Epidermal melanocyte (primary cell): ENCODE data around the gene COX11.

Experiments used
- DNase-seq: peaks from one replicate; pipeline ENCODE4 v3.0.0; 2011; ENCODE audit warnings: low spot score; ENCODE audit not compliant: insufficient read length

Gene COX11, protein sequence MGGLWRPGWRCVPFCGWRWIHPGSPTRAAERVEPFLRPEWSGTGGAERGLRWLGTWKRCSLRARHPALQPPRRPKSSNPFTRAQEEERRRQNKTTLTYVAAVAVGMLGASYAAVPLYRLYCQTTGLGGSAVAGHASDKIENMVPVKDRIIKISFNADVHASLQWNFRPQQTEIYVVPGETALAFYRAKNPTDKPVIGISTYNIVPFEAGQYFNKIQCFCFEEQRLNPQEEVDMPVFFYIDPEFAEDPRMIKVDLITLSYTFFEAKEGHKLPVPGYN

DNA sequence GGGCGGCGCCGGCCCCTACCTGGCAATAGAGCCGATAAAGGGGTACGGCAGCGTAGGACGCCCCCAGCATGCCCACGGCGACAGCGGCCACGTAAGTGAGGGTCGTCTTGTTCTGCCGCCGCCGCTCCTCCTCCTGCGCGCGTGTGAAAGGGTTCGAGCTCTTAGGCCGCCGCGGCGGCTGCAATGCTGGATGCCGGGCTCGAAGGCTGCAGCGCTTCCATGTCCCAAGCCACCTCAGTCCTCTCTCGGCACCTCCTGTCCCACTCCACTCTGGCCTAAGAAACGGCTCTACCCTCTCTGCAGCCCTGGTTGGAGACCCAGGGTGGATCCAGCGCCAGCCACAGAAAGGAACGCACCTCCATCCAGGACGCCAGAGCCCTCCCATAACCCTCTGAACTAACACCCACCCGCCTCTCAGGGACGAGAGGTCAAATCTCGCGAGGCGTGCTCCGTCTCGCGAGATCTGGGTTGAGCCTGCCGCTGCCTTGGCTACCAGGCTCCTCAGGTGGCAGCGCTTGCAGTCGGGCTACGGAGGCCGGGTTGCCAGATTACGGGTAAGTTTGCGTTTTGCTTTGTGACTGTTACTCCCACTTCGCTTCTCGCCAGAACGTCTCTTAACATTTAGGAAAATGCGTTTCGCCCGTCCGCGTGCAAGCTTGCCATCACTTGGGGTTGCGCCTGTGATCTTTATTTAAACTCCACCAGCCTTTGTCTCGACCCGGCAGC lies at the start of gene COX11, which contains the start of gene STXBP4:
Gene COX11 (minus strand): TSS at position 393 of the 726 bp plus-strand sequence. CDS start 8 bp downstream, at position 385.
Gene STXBP4 (plus strand): TSS at position 504 of the 726 bp plus-strand sequence. CDS start 17,455 bp downstream, outside the sequence.
- peak; percentile 68 for DNase-seq

DNA sequence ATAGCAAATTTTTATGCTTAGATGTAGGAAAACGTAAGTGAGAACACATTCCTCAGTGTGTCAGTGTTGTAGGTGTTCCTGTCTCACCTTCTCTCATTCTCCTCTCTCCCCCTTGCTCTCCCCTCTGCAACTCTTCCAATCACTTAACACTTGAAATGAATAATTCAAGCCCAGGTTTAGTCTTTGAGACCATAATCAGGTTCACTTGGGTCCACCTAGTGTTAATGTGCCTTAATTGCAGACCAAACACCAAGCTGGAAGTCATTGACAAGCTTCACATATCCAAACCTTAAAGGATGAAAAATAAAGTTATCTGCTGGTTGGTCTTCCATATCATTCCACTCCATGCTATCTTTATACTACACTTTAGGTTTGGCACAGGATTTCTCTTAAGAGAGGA lies 37.1 kb upstream of the COX11 start:
- no peak for DNase-seq

DNA sequence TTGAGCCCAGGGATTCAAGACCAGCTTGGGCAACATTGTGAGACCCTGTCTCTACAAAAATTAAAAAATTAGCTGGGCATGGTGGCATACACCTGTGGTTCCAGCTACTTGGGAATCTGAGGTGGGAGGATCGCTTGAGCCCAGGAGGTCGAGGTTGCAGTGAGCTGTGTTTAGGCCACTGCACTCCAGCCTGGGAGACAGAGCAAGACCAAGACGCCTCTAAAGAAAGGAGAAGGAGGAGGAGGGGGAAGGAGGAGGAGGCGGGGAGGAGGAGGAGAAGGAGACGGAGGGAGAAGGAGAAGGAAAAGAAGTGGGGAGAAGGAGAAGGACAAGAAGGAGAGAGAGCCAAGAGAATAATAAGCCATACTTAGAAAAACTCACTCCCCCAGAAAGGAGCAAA lies 36.0 kb upstream of the COX11 start:
- no peak for DNase-seq

DNA sequence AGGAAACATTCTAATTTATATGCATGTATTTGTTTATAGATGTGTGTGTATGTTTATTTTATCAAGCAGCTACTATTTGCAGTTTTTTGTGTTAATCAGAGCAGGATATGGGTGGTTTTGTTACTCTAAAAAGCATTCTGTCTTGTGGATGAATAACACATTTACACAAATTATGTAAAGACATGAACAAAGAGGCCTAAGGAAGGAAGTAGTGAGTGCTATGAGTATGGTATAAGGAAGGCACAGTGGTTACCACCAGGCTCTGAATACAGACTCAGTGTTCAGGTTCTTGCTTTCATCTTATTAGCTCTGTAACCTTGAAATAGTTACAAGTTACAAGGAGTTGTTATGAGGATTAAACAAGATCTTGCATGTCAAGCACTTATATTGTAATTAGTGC lies 34.0 kb upstream of the COX11 start:
- DNase-seq = no peak

DNA sequence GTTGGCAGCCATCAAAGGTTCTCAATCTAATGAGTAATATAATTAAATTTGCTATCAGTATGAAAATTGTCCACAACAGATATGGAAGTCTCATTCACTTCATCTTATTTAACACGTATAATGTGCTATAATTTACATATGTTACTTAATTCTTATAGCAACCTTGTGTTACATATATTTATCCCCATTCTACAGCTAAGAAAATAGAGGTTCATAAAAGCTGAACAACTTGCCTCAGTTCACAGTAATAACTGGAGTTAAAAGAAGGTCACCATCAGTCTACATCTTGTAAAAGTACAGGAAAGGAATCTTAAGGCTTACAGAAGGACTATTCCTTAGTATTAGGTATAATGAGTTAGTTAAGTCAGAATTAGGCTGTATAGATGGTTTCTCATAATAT lies 28.0 kb upstream of the COX11 start:
- no peak for DNase-seq

DNA sequence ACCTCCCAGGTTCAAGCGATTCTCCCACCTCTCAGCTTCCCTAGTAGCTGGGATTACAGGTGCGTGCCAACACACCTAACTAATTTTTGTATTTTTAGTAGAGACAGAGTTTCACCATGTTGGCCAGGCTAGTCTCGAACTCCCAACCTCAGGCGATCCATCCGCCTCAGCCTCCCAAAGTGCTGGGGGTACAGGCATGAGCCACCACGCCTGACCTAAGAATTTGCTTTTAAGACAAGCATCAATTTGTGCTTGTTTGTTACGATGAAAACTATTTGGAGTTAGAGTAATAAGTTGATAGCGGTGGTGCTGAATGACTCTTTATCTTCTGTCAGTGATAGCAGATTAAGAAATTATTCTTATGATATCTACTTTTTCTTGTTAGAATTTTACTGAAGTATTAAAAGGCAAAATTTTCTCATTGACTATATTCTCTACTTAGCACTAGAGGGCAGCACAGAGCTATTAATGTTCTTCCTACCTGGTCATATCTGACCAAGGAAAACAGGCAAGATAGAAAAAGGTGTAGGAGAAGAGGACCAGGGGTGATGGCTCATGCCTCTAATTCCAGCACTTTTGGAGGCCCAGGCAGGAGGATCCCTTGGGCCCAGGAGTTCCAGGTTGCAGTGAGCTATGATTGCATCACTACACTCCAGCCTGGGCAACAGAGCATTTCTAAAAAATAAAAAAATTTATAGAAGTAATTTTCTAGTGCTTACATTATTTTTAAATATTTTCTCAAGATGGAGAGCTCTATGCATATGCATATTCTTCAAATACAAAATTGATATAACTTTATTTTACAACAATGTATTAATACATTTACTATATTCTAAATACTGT lies 24.6 kb upstream of the COX11 start:
- DNase-seq = no peak

DNA sequence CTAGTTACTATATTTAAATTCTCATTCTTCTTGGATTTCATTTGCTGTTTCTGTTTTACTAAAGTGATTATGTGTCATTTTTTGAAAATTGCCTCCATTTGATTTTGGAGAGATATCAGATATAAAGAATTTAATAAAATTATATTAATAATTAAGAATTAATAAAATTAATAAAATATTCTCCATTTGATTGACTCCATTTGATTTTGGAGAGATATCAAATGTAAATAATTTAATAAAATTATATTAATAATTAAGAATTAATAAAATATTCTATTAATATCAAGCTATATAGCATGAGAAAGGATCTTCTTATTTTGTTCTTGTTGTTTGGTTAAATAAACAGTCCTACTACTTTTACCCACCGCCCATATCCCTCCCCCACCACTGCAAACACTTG lies 23.1 kb upstream of the COX11 start:
- no peak for DNase-seq

DNA sequence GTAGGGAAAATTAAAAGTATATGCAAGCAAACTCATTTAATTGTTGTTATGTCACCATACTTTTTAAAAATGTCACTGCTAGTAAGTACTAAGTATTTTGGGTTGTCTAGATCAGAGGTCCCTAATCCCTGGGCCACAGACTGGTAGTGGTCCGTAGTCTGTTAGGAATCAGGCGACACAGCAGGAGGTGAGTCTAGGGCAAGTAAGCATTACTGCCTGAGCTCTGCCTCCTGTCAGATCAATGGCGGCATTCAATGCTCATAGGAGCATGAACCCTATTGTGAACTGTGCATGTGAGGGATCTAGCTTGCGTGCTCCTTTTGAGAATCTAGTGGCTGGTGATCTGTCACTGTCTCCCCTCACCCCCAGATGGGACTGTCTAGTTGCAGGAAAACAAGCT lies 21.7 kb upstream of the COX11 start:
- DNase-seq = no peak

DNA sequence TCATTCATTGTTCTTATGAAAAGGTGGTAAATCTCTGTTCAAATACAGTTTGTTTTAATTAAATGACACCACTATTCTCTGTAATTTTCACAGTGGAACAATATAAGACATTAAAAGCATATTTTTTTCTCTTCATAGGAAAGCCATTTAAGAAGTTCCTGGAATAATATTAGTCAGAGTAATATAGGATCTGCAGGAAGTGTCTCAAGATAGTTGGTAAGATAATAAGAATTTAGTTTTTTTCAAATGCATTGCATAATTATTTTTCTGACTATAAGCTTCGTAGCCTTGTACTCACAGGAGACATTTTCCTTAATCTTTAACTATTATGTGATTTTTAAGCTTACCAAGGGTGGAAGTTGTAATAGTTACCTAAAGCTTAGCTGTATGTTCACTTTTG lies 17.0 kb upstream of the COX11 start:
- DNase-seq = no peak

DNA sequence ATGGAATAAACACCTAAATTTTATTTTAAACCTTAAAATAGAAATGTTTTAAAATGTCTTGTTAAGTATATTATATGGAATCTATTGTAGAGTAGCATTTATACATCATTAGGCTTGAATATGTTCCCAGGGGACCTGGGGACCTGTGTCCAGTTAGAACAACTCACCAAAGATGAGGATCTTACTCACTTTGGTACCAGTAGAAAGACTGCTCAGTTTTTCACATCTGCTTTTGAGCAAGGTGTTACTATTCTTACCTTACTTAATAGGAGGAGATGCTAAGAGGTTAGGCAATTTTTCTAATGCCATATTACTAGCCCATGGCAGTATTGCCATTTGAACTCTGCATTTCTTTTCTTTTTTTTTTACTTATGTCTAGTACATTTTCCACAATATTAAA lies 14.8 kb upstream of the COX11 start:
- DNase-seq = no peak

DNA sequence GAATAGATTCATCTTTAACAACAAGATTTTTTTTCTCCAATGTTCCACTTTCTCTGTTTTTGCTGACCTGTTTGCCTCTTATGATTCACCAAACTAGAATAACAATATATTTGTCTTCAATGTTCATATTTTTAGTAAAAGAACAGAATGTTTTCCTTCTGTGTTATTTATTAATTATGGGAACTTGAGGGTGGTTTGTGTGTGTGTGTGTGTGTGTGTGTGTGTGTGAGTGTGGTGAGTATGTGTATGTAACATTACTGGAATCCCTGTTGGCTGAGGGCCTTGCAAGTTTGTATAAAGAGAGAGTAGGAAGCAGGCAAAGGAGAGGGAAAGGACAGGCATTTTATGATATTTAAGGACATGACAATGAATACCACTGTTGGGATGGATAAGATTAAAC lies 13.9 kb upstream of the COX11 start:
- no peak for DNase-seq

DNA sequence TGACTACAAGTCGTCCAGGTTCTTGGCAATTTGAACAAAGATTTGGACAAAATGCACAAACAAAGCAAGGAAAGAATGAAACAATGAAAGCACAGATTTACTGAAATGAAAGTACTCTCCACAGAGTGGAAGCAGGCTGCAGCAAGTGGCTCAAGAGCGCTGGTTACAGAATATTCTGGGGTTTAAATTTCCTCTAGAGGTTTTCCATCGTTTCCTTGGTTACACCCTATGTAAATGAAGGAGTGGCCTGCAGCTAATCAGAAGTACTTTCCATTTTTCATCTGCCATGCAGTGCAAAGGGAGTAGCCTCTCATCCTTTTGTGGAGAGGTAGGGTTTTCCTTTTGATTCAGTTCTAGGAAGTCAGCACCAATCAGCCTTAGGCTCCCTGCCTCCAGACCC lies 11.9 kb upstream of the COX11 start:
- DNase-seq = no peak

DNA sequence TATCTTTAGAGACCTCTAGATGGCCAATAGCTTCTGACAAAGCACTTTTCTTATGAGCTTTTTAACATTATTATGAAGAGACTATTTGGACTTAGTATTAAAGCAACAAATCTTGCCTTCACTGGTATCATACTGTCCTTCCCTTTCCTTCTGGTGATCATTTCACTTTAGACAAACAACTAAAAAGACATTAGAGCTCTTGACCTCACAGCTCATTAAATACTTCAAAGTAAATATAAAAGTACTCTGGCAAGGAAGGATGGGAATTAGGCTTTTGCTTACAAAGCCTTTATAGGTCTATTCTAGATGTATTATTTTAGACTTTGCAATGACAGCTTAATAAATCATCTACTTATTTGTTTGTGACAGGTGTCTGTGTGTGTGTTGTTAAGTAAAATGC lies 11.2 kb upstream of the COX11 start:
- no peak for DNase-seq

DNA sequence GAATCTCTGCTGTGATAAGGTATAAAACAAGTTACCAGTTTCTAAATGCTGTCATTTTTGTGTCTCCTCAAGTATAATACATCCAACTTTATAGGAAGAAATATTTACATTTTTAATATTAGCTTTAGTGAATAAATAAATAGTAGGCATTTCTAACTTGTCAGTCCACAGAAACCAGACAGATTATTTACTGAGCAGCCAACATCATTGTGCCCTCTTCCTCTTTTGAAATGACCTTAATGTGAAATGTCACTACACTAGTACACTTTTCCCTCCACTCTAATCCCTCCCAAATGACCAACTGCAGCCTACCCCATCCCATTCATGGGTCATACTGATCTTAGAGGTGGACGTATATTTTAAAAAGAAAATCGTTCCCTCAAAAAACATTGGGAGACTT lies 9.3 kb upstream of the COX11 start:
- DNase-seq = no peak

DNA sequence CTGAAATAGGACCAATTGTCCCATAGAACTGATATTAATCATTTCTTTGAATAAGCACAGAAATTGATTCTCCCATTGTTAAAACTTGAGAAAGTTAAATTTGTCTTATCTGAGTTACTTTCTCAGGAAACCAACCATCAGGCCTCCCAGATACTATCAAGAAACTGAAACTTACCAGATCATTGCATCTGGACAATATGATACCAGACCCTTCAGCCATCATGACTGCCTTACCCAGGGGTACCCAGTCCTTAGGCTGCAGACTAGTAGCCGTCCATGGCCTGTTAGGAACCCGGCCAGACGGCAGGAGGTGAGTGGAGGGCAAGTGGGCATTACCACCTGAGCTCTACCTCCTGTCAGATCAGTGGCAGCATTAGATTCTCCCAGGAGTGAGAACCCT lies 7.9 kb upstream of the COX11 start:
- no peak for DNase-seq

DNA sequence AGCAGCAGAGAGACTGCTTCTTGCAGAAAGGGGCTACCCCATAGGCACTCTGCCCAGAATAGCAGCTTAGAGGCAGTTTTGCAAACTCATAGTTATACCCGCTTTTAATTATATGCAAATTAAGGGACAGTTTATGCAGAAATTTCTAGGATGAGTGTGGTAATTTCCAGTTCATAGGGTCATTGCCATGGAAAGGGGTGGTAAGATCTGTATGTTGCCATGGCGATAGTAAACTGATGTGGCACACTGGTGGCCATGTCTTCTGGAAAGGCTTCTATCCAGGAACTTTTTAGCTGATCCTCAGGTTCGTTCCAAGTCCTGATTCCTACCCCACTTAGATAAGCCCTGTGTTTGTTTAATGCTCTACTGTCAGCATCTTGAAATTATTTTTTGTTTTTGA lies 6.3 kb upstream of the COX11 start:
- no peak for DNase-seq

DNA sequence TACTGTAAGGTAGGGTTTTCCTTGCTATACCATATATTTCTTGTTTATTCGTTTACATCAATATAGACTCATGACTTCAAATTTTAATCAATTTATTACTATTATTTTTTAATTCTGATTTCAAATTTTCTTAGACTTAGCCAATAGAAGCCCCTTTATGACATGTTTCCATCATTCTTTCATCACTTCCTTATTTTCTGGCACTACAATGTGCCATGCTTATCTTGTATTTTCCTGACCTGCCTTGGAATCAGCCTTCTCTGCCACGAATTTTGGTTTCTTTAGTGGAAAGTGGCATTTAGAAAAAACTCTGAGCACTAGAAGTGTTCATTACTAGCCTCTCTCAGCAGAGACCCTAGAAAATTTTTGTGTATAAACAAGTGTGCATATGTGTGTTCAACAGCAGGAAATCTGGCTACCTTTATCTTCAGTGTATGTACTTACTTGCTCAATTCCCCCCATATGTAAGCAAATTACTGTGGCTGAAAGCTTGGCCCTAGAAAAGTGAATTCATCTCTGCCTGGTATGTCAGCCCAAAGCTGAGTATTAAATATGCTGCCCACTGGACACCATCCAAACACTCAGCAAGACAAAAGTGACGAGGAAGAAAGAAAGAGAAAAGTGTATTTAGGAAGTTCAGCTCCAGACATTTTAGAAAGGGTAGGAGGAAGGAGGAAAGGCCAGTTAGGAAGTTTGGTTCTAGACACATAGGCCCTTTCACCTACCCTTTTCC lies 4.1 kb upstream of the COX11 start:
- no peak for DNase-seq

DNA sequence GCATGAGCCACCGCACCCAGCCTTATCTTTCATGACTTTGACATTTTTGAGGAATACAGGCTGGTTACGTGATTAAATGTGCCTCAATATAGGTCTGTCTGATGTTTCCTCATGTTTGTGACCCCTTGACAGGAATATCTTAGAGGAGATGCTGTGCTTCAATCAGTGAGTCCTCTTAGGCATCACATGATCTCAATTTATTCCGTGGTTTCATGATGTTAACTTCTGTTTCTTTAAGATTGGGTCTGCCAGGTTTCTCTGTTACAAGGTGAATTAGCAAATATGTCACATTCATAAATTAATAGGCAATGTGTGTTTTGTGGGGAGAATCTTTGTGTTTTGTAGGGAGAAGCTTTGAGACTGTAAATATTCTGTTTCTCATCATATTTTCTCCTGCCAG lies 3.4 kb upstream of the COX11 start:
- no peak for DNase-seq

DNA sequence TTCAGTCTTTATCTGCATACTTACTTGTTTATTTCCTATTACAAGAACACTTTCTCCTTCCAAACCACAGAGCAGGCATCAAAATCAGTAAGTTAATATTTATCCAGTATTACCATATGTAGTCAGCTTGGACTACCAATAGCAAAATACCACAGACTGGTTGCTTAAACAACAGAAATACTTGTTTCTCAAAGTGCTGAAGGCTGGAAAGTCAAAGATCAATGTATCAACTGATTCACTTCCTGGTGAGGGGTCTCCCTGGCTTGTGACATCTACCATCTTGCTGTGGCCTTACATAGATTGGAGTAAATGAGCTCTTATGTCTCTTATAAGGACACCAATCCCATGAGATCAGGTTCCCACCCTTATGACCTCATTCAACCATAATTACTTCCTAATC lies 2.7 kb upstream of the COX11 start:
- no peak for DNase-seq

DNA sequence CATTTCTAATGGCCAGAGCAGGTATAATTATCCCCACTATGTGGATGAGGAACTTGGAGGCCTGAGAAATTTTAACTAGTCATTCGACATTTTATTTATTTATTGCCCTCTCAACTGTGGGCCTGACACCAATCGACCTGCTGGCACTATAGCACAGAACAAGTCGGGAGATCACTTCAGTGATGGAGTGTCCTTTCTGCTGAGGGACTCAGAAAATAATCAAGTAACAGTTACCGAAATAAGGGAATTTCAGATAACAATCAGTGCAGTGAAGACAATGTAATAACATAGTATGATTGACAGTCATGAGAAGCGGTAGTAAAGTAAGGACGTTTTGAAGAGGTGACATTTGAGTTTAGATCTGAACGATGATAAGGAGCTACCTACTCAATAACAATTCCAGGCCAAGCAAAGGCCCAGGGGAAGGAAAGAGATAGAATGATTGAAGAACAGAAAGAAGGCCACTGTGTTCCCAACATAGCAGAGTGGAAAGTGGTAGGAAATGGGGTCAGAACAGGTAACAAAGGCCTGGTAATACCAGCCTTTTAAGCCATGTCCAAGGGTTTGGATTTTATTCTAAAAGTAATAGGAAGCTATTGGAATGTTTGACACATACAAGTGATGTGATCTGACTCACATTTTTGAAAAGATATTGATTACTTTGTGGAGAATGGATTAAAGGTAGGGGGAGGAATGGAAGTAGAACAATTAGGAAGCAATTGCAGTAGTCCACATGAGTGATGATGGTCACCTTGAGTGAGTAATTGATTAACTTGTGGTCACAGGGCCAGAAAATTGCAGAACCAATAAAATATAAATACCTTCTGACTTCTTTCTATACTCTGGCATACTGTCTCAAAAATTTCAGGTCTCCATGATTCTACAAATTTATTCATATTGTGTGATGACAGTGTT lies 1.5 kb upstream of the COX11 start:
- no peak for DNase-seq

DNA sequence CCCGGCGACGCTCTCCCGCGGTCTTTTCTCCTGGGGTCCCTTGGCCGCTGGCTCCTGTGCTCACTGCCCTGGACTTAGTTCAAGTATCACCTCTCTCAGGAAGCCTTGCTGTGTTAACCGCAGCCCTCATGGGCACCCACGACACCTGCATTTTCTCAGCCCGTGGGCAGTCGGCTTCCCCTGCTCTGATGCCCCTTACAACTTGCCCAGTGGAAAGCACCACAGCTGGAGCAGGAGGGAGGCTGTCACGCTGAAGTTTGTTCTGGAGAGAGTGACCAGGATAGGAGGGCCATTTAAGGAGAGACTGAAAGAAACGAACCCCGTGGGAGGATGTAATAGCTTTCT lies 506 bp upstream of the COX11 start:
- no peak for DNase-seq
